ENCODE data around the gene CFLAR. TPM values are rescaled to one million over a fixed set of nuclear protein-coding genes. Genes with fewer than 3 reads are reported as not detected.
A peak's percentile ranks its signal among the peaks of the same experiment; 100 is the strongest.

Gene CFLAR
- total and polyA plus RNA-seq, 9 of the 15 experiments (the other 6 are each of a cell fraction or from before 2014, with no cell fraction given), result 27.5 to 102 (median 54.0) TPM

- peak; percentile 15; the same call in 1 of the 2 replicates for TF ChIP-seq MGA (IDR thresholded peaks at IDR 0.05)
- no peak for TF ChIP-seq NFIC (IDR thresholded peaks at IDR 0.05)
- no peak for TF ChIP-seq SMARCA4 (IDR thresholded peaks at IDR 0.05)
- no peak for TF ChIP-seq ZFP91 (CRISPR knock-in tag; IDR thresholded peaks at IDR 0.05)
These were observed 51.6 kb downstream of the CFLAR start (continued) for GRCh38 chr2:201167546-201167945.

All from K562 (cell line).